ENCODE results near the gene SPAST. TPM values are rescaled to one million over a fixed set of nuclear protein-coding genes. Genes with fewer than 3 reads are reported as not detected.

SPAST gene
- total and polyA plus RNA-seq, 2 experiments from 2014 or later = 12.7 to 21.8 TPM

Other genes starting within 250 kb of the SPAST start
- gene MEMO1, start 52.5 kb upstream of the SPAST start, total RNA-seq = 28.3 and 42.6 TPM in 2 replicates
- 34.8 and 39.7 TPM in 2 replicates for gene MEMO1, start 52.5 kb upstream of the SPAST start, polyA plus RNA-seq
- gene DPY30, start 23.8 kb upstream of the SPAST start, total RNA-seq = 43.0 and 56.2 TPM in 2 replicates
- 143 and 169 TPM in 2 replicates for gene DPY30, start 23.8 kb upstream of the SPAST start, polyA plus RNA-seq
- 12.6 and 13.3 TPM in 2 replicates for gene SLC30A6, start 102.3 kb downstream of the SPAST start, total RNA-seq
- 11.8 and 19.0 TPM in 2 replicates for gene SLC30A6, start 102.3 kb downstream of the SPAST start, polyA plus RNA-seq
- not detected in 2 replicates for gene NLRC4, start 201.3 kb downstream of the SPAST start, total RNA-seq
- gene NLRC4, start 201.3 kb downstream of the SPAST start, polyA plus RNA-seq = 0.64 and 1.3 TPM in 2 replicates
- 8.8 and 9.6 TPM in 2 replicates for gene YIPF4, start 214.3 kb downstream of the SPAST start, total RNA-seq
- gene YIPF4, start 214.3 kb downstream of the SPAST start, polyA plus RNA-seq = 68.8 and 85.2 TPM in 2 replicates

Measured in cardiac muscle cell (in vitro differentiated cells and primary cell).